HEK293 (cell line): ENCODE results near the gene MAML3.

Source experiments
- BCL11A ChIP-seq: fragments of 450-650 bp; formaldehyde crosslinking; IDR thresholded peaks from 2 replicates; pipeline ENCODE4 v1.5.1; 2016; ENCODE audit warnings: low read depth, missing biosample characterization, missing genetic modification characterization
- KLF10 ChIP-seq: fragments of 450-650 bp; IDR thresholded peaks from 2 replicates; pipeline ENCODE4 v1.5.1; 2018; ENCODE audit warnings: missing biosample characterization, mild to moderate bottlenecking, missing genetic modification characterization
- ZNF10 ChIP-seq: fragments of 450-650 bp; formaldehyde crosslinking; IDR thresholded peaks from 2 replicates; pipeline ENCODE4 v1.5.1; 2017; ENCODE audit warnings: missing biosample characterization, missing genetic modification characterization
- ZNF114 ChIP-seq: fragments of 450-650 bp; formaldehyde crosslinking; IDR thresholded peaks from 2 replicates; pipeline ENCODE4 v1.5.0; 2017; ENCODE audit warnings: missing biosample characterization, missing genetic modification characterization
- ZNF174 ChIP-seq: fragments of 450-650 bp; formaldehyde crosslinking; IDR thresholded peaks from 2 replicates; pipeline ENCODE4 v1.5.0; 2017; ENCODE audit warnings: missing biosample characterization, mild to moderate bottlenecking, missing genetic modification characterization
- ZNF530 ChIP-seq: fragments of 450-650 bp; formaldehyde crosslinking; IDR thresholded peaks from 2 replicates; pipeline ENCODE4 v1.5.1; 2016; ENCODE audit warnings: low read depth, missing biosample characterization, missing genetic modification characterization
- ZSCAN23 ChIP-seq: fragments of 450-650 bp; formaldehyde crosslinking; IDR thresholded peaks from 2 replicates; pipeline ENCODE4 v1.5.1; 2016; ENCODE audit warnings: missing biosample characterization, missing genetic modification characterization
- ZXDB ChIP-seq: fragments of 450-650 bp; formaldehyde crosslinking; IDR thresholded peaks from 2 replicates; pipeline ENCODE4 v1.5.1; 2016; ENCODE audit warnings: missing biosample characterization, missing genetic modification characterization
- TF ChIP-seq, protein P1 (sequence below): fragments of 450-650 bp; formaldehyde crosslinking; IDR thresholded peaks from 2 replicates; pipeline ENCODE4 v1.5.1; 2016; ENCODE audit warnings: missing biosample characterization, missing genetic modification characterization
- TF ChIP-seq, protein P2 (sequence below): fragments of 450-650 bp; formaldehyde crosslinking; IDR thresholded peaks from 2 replicates; pipeline ENCODE4 v1.5.1; 2017; ENCODE audit warnings: missing biosample characterization, missing genetic modification characterization
- TF ChIP-seq, protein P3 (sequence below): fragments of 450-650 bp; formaldehyde crosslinking; IDR thresholded peaks from 2 replicates; pipeline ENCODE4 v1.5.1; 2016; ENCODE audit warnings: missing biosample characterization, missing genetic modification characterization, borderline replicate concordance
- TF ChIP-seq, protein P4 (sequence below): fragments of 450-650 bp; formaldehyde crosslinking; IDR thresholded peaks from 2 replicates; pipeline ENCODE4 v1.5.1; 2016; ENCODE audit warnings: missing biosample characterization, missing genetic modification characterization
- TF ChIP-seq, protein P5 (sequence below): fragments of 450-650 bp; formaldehyde crosslinking; IDR thresholded peaks from 2 replicates; pipeline ENCODE4 v1.5.1; 2016; ENCODE audit warnings: missing biosample characterization, missing genetic modification characterization
- TF ChIP-seq, protein P6 (sequence below): fragments of 450-650 bp; IDR thresholded peaks from 2 replicates; pipeline ENCODE4 v1.5.1; 2018; ENCODE audit warnings: missing biosample characterization, missing genetic modification characterization

DNA sequence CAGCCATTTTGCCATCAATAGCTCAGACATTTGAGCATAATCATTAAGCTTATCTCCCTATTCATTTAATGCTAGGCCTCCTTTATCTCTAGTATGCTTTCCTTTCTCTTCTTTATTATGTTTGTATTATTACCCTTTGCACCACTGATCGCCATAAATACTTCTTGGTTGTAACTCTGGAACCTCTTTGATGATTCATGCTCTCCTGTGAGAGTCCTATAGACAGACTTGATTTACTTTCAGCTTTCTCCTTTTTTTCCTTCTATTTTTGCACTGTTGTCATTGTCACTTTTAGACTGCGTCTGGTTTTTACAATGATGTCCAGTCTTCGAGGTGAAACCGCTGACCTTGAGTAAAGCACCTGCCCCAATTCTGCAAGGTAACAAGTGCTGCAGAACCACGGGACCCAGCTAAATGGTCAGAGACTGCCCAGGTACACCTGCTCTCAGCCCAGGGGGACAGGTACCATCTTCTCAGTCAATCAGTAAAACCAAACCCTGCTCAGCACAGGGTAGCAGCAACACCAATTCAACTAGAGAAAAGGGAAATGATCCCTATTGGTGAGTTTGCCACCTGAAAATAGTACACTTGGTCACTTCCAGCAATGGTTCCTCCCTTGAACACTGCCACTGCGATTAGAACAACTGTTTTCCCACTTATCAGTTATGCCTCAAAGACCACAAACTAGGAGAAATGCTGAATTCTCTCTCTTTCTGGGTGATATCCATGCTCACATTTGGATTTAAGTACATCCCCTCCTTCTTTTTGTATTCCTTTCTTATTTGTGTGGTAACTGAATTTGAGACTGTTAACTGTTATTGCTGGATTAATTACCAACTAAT is 125.1 kb downstream of the MAML3 start:
- TF ChIP-seq ZNF530 (tag by site-specific recombination) = no peak
- TF ChIP-seq, protein P1, sequence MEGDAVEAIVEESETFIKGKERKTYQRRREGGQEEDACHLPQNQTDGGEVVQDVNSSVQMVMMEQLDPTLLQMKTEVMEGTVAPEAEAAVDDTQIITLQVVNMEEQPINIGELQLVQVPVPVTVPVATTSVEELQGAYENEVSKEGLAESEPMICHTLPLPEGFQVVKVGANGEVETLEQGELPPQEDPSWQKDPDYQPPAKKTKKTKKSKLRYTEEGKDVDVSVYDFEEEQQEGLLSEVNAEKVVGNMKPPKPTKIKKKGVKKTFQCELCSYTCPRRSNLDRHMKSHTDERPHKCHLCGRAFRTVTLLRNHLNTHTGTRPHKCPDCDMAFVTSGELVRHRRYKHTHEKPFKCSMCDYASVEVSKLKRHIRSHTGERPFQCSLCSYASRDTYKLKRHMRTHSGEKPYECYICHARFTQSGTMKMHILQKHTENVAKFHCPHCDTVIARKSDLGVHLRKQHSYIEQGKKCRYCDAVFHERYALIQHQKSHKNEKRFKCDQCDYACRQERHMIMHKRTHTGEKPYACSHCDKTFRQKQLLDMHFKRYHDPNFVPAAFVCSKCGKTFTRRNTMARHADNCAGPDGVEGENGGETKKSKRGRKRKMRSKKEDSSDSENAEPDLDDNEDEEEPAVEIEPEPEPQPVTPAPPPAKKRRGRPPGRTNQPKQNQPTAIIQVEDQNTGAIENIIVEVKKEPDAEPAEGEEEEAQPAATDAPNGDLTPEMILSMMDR (tag by site-specific recombination) = no peak
- TF ChIP-seq ZNF10 (tag by site-specific recombination) = no peak
- TF ChIP-seq, protein P2, sequence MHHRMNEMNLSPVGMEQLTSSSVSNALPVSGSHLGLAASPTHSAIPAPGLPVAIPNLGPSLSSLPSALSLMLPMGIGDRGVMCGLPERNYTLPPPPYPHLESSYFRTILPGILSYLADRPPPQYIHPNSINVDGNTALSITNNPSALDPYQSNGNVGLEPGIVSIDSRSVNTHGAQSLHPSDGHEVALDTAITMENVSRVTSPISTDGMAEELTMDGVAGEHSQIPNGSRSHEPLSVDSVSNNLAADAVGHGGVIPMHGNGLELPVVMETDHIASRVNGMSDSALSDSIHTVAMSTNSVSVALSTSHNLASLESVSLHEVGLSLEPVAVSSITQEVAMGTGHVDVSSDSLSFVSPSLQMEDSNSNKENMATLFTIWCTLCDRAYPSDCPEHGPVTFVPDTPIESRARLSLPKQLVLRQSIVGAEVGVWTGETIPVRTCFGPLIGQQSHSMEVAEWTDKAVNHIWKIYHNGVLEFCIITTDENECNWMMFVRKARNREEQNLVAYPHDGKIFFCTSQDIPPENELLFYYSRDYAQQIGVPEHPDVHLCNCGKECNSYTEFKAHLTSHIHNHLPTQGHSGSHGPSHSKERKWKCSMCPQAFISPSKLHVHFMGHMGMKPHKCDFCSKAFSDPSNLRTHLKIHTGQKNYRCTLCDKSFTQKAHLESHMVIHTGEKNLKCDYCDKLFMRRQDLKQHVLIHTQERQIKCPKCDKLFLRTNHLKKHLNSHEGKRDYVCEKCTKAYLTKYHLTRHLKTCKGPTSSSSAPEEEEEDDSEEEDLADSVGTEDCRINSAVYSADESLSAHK (tag by site-specific recombination) = no peak
- no peak for TF ChIP-seq KLF10
- TF ChIP-seq, protein P3, sequence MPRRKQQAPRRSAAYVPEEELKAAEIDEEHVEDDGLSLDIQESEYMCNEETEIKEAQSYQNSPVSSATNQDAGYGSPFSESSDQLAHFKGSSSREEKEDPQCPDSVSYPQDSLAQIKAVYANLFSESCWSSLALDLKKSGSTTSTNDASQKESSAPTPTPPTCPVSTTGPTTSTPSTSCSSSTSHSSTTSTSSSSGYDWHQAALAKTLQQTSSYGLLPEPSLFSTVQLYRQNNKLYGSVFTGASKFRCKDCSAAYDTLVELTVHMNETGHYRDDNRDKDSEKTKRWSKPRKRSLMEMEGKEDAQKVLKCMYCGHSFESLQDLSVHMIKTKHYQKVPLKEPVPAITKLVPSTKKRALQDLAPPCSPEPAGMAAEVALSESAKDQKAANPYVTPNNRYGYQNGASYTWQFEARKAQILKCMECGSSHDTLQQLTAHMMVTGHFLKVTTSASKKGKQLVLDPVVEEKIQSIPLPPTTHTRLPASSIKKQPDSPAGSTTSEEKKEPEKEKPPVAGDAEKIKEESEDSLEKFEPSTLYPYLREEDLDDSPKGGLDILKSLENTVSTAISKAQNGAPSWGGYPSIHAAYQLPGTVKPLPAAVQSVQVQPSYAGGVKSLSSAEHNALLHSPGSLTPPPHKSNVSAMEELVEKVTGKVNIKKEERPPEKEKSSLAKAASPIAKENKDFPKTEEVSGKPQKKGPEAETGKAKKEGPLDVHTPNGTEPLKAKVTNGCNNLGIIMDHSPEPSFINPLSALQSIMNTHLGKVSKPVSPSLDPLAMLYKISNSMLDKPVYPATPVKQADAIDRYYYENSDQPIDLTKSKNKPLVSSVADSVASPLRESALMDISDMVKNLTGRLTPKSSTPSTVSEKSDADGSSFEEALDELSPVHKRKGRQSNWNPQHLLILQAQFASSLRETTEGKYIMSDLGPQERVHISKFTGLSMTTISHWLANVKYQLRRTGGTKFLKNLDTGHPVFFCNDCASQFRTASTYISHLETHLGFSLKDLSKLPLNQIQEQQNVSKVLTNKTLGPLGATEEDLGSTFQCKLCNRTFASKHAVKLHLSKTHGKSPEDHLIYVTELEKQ (tag by site-specific recombination) = no peak
- no peak for TF ChIP-seq ZXDB (tag by site-specific recombination)
- no peak for TF ChIP-seq ZNF114 (tag by site-specific recombination)
- TF ChIP-seq, protein P4, sequence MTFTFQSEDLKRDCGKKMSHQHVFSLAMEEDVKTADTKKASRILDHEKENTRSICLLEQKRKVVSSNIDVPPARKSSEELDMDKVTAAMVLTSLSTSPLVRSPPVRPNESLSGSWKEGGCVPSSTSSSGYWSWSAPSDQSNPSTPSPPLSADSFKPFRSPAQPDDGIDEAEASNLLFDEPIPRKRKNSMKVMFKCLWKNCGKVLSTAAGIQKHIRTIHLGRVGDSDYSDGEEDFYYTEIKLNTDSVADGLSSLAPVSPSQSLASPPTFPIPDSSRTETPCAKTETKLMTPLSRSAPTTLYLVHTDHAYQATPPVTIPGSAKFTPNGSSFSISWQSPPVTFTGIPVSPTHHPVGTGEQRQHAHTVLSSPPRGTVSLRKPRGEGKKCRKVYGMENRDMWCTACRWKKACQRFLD (tag by site-specific recombination) = no peak
- TF ChIP-seq, protein P5, sequence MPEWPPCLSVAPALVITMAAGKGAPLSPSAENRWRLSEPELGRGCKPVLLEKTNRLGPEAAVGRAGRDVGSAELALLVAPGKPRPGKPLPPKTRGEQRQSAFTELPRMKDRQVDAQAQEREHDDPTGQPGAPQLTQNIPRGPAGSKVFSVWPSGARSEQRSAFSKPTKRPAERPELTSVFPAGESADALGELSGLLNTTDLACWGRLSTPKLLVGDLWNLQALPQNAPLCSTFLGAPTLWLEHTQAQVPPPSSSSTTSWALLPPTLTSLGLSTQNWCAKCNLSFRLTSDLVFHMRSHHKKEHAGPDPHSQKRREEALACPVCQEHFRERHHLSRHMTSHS = no peak
- TF ChIP-seq, protein P6, sequence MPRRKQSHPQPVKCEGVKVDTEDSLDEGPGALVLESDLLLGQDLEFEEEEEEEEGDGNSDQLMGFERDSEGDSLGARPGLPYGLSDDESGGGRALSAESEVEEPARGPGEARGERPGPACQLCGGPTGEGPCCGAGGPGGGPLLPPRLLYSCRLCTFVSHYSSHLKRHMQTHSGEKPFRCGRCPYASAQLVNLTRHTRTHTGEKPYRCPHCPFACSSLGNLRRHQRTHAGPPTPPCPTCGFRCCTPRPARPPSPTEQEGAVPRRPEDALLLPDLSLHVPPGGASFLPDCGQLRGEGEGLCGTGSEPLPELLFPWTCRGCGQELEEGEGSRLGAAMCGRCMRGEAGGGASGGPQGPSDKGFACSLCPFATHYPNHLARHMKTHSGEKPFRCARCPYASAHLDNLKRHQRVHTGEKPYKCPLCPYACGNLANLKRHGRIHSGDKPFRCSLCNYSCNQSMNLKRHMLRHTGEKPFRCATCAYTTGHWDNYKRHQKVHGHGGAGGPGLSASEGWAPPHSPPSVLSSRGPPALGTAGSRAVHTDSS (tag by site-specific recombination) = no peak
- no peak for TF ChIP-seq ZSCAN23 (tag by site-specific recombination)
- TF ChIP-seq ZNF174 = no peak
- no peak for TF ChIP-seq BCL11A (tag by site-specific recombination)
